GM18909 (cell line): ENCODE results near the gene CD58.
A peak's percentile ranks its signal among the peaks of the same experiment; 100 is the strongest.
"Not testable (repeated sequence)": the region's sequence is repeated elsewhere in the genome, so short reads cannot be mapped to it uniquely, and the experiment has no call there.

Experiments used
- ATAC-seq: cut with Tn5 transposase; IDR thresholded peaks from one replicate; pipeline ENCODE4 v1.9.1; 2021; ENCODE audit warnings: mild to moderate bottlenecking; ENCODE audit not compliant: unreplicated experiment, poor library complexity

Gene CD58, protein sequence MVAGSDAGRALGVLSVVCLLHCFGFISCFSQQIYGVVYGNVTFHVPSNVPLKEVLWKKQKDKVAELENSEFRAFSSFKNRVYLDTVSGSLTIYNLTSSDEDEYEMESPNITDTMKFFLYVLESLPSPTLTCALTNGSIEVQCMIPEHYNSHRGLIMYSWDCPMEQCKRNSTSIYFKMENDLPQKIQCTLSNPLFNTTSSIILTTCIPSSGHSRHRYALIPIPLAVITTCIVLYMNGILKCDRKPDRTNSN

GRCh38 chr1:116570358-116571214, at the start of gene CD58:
CD58 (minus strand) TSS chr1:116571026; CDS start chr1:116570972, 54 bp downstream.
- ATAC-seq: peak; percentile 70

- ATAC-seq: not testable (repeated sequence)
Observed at GRCh38 chr1:116620392-116620791, 49.6 kb upstream of the CD58 start.

DNA sequence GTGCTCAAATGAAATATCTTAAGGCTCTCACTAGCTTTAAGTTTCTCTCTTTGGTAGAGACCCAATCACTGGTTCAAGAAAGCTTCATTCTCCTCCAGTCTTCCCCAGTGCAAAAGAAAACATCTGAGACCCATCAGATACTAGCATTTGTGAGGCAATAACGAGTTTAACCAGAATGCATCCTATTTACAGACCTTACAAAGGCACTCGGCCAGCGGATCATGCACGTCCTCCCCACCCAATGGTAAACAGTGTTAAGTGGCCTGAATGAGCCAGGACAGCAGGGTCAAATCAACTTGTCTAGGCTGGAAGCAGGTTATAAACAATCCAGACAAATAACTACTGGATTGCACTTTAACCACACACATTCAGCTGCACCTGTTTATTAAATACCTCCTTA, 48.3 kb upstream of the CD58 start:
- not testable (repeated sequence) for ATAC-seq

DNA sequence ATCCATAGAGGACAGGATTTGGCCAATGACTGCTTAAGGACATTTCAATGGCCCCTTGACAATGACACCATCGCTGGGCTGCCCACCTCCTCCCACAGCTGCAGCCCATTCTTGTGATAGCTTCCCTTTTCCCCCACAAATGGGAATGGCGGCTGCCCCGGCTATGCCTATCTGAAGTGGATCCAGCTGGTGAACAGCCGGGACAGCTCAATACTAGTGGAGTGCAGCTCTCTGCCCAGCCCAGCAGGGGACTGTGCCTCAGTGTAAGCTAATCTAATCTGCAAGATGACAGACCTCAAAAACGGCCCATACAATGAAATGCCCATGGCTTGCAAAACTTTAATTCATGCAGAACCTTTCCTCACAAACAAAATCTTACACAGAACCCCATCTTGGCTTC, 47.0 kb upstream of the CD58 start:
- ATAC-seq: not testable (repeated sequence)

- ATAC-seq: not testable (repeated sequence)
Observed at GRCh38 chr1:116613825-116614224, 43.0 kb upstream of the CD58 start.

GRCh38 chr1:116609801-116610371, 39.1 kb upstream of the CD58 start:
- not testable (repeated sequence) for ATAC-seq

DNA sequence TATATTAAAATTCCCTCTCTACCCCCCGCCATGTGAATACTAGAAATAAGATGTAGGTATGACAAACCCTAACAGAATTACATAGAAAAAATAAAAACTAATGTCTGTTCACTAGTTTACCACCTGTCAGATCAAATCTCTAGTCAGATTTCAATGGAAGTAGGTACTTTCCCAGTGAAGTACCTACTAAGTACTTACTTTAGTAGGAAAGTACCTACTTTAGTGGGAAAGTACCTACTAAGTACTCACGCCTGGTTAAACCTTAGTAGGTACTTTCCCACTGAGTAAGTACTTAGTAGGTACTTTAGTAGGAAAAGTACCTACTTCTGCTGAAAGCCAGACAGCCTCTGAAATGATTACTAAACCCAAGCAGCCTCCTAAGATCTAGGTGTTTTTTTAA, 38.0 kb upstream of the CD58 start:
- not testable (repeated sequence) for ATAC-seq

GRCh38 chr1:116608151-116608550, 37.3 kb upstream of the CD58 start:
- ATAC-seq: not testable (repeated sequence)

DNA sequence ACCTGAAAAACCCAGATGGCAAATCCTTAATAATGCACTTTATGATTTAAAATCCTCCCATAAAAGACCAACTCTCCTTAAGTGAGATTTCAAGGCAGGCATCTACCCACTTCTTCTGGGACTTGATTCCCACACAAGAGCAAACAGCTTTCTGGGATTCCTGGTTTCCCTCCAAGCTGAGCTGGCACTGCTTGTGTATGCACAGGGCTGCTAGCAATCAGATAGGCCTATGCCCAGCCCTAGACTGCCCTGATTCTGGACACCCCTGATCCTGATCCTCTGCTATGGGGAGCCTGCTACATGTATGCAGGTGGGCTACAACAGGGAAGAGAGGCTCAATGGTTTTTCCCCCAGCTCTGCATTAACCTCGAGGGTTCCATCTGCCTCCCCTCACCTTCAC, 36.6 kb upstream of the CD58 start:
- not testable (repeated sequence) for ATAC-seq

- ATAC-seq: not testable (repeated sequence)
Observed at GRCh38 chr1:116606067-116606466, 35.2 kb upstream of the CD58 start.

- ATAC-seq: no peak
Observed at GRCh38 chr1:116605315-116605714, 34.5 kb upstream of the CD58 start.

DNA sequence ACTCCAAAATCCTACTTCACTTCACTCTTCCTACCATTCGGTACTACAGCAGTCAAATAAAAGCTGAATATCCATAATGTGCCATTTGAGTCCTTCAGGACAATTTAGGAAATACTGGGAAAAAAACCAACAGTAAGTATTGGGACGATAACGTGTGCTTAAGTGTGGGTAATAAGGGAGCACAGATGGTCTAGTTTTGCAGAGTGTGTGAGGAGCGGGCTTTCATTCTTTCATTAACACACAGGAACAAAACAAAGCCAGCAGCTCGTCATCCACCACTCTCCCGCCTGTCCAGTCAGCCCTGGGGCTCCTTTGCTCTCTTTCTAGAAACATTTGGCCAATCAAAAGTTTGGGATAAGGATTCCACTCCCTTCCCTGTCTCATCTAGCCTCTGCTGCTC, 33.6 kb upstream of the CD58 start:
- not testable (repeated sequence) for ATAC-seq

DNA sequence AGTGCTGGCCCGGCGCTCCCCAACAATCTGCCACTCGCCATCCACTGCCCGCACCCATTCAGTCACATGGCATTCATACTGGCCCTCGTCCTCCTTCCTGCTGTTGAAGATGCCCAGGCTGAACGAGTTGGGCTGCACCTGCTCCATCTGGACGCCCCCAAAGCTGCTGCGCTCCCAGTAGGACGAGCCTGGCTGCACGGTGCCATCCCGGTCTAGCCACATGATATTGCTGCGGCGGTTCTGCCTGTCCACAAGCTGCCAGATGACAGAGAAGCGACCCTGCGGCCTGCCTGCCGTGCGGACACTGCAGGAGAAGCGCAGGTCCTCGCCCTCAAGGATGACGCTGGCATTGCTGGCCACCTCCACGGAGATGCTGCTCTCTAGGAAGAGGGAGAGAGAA, 32.8 kb upstream of the CD58 start:
- ATAC-seq: not testable (repeated sequence)

- ATAC-seq: not testable (repeated sequence)
Observed at GRCh38 chr1:116599369-116599768, 28.5 kb upstream of the CD58 start.

- not testable (repeated sequence) for ATAC-seq
Observed at GRCh38 chr1:116598420-116599036, 27.7 kb upstream of the CD58 start.

GRCh38 chr1:116597388-116597787, 26.6 kb upstream of the CD58 start:
- peak; percentile 74 for ATAC-seq

GRCh38 chr1:116596742-116597307, 26.0 kb upstream of the CD58 start:
- ATAC-seq: not testable (repeated sequence)

- ATAC-seq: peak; percentile 61
Observed at GRCh38 chr1:116595946-116596741, 25.3 kb upstream of the CD58 start.

DNA sequence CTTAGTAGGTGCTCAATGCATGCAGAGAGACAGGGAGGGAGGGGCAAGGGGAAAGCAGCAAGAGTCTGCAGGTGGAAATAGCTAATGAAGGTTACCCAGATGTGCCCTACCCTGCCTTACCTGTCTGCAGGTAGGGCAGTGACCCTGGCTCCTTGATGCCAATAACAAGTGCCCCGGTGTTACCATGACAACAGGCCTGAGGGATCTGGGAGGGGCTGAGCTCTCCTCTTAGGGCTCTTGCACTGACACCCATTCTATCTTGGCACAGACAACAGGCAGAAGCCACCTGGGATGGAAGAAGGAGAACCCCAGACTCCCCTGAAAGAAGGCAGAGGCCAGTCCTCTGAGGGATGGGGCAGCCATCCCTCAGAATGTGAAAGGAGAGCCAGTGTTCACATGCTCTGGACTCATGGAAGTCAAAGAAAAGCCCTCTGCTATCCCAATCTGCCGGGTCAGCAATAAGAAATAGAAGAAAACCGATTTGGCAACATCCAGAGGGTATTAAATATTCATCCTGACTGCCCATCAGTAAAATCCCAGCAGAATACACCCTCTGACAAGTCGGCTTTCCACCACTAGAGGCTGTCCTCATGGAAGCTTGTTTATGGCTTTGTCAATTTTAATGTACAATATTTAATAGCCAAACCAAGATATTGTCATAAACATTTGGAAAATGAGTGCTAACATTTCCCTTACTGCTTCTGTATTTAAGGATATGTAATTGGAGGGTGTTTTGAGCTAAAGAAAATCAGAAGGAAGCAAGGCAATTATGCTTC, 24.4 kb upstream of the CD58 start:
- ATAC-seq: not testable (repeated sequence)
